Measurements from ENCODE around the gene ANKRD34A.

The ANKRD34A gene

DNA sequence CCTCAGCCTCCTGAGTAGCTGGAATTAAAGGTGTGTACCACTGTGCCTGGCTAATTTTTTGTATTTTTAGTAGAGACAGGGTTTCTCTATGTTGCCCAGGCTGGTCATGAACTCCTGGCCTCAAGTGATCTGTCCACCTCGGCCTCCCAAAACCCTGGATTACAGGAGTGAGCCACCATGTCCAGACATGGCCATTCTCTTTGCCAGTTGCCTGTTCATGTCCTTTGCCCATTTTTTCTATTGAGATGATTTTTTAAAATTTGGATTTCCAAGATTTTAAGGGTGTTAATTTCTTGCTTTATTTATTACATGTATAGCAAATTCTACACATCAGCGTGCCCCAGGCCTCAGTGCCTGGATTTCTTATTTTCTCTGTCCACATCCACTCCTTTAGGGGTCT, 2.9 kb upstream of the ANKRD34A start:
- DNase-seq (ENCODE audit: low spot score): no peak

DNA sequence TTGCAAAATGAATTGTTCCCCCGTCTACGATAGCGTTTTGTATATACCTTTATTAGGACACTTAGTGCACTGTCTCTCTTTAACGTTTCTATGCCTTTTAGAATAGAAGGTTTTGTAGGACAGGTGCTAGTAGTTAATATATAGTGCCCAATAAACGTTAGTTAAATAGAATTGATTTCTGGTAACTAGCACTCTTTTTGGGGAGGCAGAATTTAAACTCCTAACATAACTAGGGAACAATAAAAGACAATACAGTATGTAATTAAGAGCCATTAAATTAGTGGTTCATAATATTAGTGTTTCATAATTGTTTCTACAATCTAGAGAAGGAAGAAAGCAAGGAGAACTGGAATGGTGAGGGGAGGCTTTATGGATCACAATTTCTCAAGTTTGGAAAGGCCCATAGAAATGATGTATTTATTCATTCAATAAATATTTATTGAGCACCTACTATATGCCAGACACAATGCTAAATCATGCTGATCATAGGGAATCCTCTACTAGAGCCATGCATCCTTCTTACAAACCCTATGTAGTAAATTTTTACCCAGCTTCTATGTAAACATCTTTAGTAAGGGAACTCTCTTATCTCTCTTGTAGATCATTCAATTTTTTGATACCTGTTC, 857 bp upstream of the ANKRD34A start:
- DNase-seq (ENCODE audit: low spot score): no peak

DNA sequence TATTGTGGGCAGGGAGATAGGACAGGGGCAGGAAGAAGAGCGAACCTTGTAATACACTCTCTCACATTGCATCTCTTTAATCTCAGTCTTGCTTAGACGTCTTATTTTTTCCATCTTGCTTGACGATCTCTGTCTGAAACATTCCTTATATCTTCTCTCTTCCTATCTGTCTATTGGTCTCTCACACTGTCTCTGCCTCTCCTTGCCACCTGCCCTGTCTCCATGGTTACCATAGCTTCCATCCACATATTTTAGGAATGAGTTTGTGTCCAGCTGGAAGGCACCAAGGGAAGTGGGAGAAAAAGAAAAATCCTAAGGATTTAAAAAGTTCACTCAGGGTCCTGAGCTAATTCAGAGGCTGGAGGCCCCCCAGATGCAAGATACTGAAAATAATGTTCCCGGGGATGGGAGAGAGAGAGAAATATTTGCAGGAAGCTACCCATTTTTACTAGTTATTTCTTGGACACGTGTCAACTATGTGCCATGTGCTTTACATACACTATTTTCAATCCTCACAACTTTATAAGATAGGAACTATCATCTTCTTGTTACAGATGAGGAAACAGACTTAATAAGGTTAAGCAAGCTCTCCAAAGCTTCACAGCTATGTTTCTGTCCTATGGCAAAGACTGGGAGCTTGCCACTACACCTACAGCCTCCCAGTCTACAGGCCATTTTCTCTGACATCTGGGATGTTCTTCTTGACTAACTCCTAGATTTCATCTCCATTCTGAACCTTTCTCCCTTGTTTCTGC, 933 bp downstream of the ANKRD34A start:
- peak; percentile 82 for DNase-seq (ENCODE audit: low spot score)

DNA sequence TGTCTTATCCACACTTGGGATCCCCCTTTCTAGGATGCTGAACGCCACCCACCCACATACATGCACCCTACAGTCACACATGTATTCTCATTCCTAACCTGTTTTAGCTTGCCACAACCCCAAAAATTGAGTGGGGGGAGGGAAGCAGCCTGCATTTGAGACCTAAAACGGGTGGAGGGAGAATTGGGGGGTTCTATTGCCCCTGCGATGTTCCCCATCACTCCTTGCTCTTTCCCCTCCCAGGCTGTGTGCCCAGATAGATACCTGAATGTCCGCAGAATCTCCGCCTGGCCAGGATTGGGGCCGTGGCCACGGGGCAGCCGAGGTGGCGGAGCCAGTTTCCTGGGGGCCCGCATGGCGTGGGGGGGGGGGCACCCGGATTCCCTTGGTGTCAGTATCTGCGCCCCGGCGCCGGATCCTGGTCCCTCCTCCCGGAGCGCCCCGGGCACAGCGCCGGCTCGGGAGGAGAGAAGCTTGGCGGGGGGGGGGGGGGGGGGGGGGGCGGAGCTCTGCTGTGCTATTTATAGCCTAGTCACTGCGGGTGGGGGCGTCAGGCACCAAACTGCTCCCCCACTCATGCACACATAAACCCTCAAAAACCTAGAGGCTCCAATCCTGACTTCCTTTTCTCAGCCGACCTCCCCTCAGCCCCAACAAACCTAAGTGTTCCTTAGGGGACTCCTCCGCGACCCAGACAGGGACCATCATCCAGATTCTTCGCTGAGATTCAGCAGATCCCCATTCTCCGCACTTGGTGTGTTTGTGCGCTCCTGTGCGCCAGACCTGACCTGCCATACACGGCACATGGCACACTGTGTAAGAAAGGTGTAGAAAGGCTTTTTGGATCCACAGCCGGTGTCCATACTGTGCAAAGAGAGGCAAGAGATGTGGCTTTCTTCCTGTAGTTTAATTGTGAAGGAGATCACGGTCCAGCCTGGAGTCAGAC, 1.9 kb downstream of the ANKRD34A start:
- peak; percentile 54 for DNase-seq (ENCODE audit: low spot score)

DNA sequence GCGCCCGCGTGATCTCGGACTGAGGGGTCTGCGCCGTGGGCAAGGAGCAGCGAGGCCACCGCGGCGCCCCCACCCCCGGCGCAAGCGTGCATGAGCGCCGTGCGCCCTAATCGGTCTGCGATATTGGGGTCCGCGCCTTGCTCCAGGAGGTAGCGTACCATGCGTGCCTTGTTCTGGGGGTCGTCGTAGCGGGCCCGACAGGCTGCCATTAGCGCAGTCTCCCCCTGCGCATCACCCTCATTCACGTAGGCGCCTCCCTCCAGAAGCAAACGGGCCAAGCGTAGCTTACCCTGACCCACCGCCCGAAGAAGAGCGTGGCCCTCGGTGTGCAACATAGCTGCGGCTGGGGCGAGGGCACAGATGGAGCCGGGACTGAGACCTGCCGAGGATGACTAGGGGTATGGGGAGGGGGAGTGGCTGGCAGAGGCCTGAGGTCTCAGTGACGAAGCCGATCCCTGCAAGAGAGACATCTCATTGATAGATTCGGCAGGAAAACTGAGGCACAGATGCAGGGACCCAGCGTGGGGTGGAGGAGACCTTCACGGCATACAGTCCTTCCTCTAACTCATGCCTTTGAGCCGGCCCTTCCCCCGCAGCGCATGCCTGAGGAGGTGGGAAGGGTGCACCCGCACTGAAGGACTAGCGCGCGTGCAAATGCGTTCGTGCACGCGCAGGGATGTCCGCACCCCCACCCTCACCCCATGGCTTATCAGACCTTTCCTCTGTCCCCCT, 2.8 kb downstream of the ANKRD34A start:
- no peak for DNase-seq (ENCODE audit: low spot score)

DNA sequence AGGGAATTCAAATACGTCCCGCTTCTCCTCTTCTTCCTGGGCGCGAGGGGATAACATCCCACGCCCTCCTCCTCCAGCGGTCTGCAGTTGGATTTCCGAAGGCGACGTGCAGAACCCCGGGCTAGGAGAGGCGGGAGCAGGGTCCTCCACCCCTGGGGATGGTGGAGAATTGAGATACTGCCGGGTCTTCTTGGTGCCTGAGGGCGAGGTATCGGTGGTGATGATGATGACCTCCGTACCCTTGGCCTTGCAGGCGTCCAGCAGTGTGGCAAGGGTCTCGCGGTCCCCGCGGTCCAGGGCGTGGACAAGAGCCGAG, 3.3 kb downstream of the ANKRD34A start:
- DNase-seq (ENCODE audit: low spot score): no peak

DNA sequence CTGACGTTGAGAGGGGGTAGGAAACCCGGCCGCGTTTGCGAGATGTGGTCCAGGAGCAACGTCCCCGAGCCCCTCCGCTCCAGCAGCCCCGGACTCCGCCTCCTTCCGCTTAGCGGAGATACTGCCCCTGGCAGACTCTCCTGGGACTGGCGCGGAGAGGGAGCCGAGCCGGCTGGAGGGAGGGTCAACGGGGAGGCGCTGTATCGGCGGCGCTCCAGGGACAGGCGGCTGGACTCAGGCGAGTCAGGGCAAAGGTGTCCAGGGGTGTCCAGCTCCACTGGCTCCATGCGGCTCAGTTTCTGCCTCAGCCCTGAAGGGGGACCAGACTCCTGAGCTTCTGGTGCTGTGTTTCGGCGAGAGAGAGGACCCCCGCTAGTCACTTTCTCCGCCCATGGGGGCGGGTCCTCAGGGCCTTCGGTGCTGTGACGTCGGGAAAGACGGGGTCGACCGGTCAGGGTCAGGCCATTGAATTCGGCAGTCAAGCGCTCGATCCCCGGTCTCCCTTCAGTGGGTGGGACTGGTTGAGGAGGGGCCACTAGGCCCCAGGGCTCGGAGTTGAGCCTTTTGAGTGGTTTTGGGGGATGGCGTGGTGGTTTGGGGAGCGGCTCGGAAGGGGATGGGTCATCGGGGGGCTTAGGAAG, 3.8 kb downstream of the ANKRD34A start:
- DNase-seq (ENCODE audit: low spot score): no peak

DNA sequence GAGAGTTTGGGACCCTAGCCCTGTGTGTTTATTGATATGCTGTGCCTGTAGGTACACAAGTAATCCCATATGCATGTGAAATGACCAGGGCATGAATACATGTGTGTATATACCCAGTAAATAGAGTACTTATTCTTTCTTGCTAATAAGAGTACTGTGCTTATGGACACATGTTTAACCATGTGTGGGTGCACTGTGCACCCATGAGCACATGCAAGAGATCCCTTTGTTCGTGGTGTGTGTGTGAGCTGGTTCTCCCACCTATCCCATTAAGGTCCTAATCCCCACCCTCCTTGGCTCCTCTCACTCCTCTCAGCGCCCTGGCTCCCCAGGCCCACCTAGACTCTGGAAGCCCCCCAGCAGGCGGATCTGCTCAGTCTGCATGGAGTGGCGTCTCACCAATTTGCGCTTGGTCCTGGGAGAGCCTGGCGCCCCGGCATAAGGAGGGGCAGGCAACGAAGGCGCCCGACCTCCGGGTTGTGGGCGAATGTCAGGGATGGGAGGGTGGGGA, 4.4 kb downstream of the ANKRD34A start:
- no peak for DNase-seq (ENCODE audit: low spot score)

DNA sequence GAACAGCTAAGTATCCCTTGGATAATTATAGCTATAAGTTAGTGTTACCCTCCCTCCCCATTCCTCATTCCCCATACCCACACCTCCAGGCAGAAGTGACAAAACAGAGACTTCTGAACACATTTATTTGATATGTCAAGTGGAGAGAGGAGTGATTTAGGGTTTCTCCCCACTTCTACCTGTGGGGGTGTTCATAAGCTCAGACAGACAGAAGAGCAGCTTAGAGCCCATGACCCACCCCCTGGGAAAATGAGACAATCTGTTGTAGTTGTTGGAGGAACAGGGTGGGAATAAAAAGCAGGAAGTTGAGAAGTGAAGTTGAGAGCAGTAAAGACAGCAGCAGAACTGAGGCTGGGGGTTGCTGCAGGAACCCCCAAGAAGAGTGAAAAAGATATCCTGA, 5.0 kb downstream of the ANKRD34A start:
- no peak for DNase-seq (ENCODE audit: low spot score)

DNA sequence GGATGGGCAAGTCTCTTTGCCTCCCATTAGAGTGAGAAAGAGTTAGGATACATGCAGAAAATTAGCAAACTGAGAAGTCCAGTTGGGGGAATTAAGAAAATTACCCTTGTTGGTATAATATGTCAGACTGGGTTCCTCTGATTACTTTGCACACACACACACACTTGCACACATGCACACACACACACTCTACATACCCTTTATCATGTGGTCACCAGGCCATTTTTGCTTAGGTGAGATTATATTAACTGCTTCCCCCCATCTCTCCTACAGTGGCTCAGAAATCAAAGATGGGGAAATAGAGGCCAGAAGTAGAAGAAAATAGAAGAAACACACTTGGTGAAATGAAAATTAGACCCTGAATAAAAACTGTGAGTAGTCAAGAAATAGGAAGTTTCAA, 5.6 kb downstream of the ANKRD34A start:
- DNase-seq (ENCODE audit: low spot score): no peak

DNA sequence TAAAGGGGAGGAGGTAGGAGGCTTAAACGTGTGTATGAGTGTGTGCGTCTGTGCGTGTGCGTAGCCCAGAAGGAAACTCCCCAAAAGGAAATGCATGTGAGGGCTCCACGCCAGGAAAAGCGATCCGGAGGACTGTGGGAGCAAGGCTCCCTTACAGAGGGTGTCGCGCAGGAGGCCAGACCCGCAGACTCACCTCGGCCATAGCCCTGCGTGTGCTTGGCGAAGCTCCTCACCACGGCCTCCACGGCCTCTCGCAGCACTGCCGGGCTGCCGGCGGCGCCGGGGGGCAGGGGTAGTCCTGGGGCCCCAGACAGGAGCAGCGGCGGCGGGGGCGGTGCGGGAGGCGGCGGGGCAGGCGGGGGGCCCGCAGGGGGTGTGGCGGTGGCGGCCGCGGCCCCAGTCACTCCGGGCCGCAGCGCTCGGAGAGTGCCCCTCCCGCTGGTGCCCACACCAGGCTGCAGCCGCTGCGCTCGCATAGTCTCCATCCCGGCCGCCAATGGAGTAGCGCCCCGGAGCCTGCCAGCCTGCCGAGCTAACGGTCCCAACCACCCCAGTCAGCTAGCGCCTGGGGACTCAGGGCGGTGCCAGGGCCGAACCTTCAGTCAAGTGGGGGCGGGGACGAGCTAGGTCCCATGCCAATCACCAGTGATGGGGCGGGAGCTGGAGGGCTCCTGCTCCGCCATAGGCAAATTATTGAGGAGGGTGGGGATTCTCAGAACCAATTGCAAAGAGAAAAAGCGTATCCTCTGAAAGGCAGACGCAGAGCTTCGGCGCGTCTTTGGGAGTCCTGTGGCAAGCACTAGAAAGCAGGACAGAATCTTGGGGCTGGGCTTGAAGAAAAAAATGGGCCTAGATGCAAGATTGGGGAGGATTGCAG, 6.7 kb downstream of the ANKRD34A start, which contains the start of gene LIX1L:
Gene LIX1L (minus strand): TSS at position 575 of the 877 bp plus-strand sequence. CDS start 90 bp downstream, at position 485.
- DNase-seq (ENCODE audit: low spot score): peak; percentile 98

DNA sequence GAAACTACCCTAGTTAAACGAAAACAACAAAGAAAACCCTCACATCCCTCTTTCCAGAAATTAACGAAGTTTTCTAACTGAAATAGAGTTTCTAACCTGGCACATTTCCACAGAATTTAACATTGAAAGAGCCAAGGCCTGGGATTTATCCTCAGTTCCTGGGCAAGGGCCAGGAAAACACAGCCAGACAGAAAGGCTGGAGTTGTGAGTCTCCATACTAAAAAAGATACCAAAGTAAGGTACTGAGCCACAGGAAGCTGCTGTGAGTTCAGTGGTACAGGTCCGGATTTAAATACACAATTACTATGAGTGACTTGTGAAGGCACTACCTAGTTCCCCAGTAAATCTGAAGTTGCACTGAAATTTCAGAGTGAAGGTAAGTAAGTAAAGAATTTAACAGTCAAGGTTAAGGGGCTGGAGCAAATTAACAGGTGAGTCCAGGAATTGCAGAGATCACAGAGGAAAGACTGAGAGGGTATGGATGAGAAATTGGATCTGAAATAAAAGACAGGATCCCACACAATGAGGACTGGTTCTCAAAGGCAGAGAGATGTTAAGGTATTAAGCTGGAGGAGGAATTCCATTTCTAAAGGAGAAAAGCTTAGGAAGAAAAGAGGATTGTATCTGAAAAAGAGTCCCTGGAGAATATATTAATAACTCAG, 7.5 kb downstream of the ANKRD34A start:
- peak; percentile 55 for DNase-seq (ENCODE audit: low spot score)

DNA sequence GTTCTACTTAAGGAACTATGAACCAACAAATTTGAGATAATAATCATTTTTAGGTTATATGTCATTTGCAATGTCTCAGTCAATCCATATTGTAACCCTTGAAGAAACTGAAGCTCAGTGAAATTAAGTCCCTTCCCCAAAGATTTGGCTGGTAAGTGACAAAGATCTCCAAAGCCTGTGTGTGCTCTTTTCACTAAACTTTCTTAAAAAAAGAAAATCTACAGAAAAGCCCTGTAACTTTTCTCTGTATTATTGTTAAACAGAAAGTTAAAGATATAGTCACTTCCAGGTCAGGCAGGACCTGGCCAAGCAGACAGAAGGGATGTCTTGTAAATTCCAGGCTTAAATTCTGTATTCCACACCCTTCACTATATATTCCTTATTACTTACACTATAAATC, 8.0 kb downstream of the ANKRD34A start:
- no peak for DNase-seq (ENCODE audit: low spot score)

DNA sequence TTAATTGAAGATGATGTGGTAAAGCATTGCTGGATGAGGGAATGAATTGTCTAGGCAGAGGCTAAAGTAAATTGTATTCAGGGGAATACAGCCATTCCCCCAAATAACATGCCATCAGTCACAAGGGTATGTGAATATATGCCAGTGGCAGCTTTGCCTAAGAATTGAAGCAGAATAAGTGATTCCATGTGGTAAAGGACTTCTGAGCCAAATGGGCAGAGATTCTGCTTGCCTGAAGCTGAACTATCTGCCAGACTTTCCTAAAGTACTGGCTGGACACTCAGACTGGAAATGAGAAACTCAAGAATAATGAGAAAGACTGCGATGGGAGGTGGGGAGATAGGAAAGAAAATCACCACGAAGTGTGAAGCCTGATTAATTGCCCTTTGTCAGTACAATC, 8.9 kb downstream of the ANKRD34A start:
- no peak for DNase-seq (ENCODE audit: low spot score)

DNA sequence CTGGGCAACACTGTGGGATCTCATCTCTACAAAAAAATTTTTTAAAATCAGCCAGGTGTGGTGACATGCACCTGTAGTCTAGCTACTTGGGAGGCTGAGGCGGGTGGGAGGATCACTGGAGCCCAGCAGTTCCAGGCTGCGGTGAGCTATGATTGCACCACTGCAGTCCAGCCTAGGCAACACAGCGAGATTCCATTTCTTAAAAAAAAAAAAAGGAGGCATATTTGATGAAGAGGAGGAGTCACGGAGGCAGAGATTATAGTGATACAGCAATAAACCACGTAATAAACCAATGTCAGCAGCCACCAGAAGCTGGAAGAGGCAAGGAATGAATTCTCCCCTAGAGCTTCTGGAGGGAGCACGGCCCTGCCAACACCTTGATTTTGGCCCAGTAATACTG, 10.5 kb downstream of the ANKRD34A start:
- no peak for DNase-seq (ENCODE audit: low spot score)

DNA sequence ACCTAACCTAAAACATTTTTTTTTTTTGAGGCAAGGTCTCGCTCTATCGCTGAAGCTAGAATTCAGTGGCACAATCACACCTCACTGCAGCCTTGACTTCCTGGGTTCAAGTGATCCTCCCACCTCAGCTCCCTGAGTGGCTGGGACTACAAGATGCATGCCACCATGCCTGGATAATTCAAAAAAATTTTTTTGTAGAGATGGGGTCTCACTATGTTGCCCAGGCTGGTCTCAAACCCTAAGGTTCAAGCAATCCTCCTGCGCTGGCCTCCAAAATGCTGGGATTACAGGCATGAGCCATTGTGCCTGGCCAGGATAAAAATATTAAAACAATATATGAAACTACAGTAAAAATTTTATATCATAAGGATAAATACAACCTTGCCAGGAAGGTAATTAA, 11.5 kb downstream of the ANKRD34A start:
- no peak for DNase-seq (ENCODE audit: low spot score)

DNA sequence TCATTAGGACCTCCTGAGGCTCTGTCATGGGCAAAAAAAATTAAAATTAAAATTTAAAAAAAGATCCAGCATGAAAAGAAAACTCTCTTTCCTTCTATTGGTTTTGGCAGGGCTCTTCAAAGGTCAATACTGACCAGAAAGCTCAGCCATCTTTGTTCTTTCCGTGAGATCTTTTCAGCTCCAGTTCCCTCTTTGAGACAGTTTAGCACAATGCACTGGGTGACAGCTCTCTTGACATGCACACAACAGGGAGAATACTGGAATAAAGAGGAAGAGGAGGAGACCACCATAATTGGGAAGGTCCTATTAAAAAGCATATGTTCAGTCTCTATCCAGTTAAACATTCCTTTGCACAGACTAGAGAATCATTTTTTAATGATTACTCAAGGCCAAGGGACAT, 12.8 kb downstream of the ANKRD34A start:
- no peak for DNase-seq (ENCODE audit: low spot score)

DNA sequence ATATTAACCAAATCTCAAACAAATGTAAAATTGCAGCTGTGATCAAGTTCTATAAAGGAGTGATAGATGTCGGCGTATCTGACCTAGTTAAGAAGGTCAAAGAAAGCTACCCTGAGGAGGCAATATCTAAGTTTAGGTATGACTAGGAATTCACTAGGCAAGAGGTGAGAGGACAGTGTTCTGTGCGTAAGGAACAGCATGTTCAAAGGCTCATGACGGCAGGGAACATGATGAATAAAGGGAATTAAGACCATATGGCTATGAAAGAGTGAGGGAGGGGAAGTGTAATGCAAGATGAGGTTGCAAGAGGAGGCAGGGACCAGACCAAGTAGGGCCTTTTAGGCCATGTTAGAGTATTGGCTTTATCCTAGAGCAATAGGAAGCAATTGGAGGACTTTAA, 15.2 kb downstream of the ANKRD34A start:
- DNase-seq (ENCODE audit: low spot score): no peak

DNA sequence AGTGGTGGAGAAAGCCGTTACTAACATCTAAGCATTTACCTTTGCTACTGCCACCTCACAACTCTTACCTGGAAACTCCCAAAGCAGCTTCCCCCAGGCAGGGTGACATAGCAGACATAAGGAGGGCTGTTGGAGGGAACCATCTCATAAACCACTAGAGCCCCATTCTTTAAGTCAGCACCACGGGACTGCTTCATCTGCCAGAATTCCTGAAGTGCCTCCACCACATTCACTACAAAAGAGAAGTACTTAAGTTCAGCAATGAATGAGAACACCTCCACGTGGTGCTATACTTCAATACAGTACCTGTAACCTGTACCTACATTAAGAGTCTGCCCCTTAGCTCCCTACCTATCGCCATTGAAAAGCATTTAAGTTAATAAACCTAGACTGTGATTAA, 16.8 kb downstream of the ANKRD34A start:
- no peak for DNase-seq (ENCODE audit: low spot score)

DNA sequence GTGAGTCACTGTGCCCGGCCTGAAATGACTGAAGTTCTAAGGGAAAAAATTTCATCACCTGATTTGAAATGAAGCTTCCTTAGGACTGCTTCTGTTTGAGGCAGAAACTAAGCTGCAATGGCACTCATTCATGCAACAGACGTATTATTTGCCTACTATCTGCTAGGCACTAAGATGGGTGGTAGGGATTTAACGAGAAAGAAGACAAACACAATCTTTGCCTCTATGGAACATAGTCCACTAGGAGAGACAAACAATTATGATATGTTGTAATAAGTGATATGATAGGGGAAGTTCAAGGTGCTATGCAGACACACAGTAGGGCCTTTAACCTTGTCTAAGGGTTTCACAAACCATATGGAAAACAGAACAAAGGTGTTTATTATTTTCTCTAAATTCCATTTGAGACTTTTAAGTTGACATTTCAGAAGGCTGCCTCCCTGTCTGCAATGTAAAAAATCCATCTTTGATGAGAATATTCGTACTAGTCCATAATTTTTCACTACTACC, 17.8 kb downstream of the ANKRD34A start:
- no peak for DNase-seq (ENCODE audit: low spot score)
